ENCODE data around the gene SUFU.

The SUFU gene

GRCh38 chr10:102629661-102630614 lies 126.2 kb downstream of the SUFU start:
- peak overlapping the region; percentile 76 for H4K91ac ChIP-seq (ENCODE audit: low read depth, low read length, poor library complexity)
- DNase-seq (ENCODE audit: low spot score): peak; percentile 73
- peak overlapping the region; percentile 95 for H3K27ac ChIP-seq (replicated peaks; ENCODE audit: low read length)
- peak overlapping the region; percentile 29 for H4K8ac ChIP-seq (ENCODE audit: low read depth, low read length)
- H3K4ac ChIP-seq (ENCODE audit: low read length): peak overlapping the region; percentile 99
- H3K4me1 ChIP-seq (ENCODE audit: control insufficient read depth in 2 of 2, insufficient read depth in 1 of 2, low read depth in 1 of 2, low read length in 2 of 2): peaks cover 65 to 83% of the 10 kb centered on the region in 2 donors
- H2BK5ac ChIP-seq (ENCODE audit: low read length): peak overlapping the region; percentile 99
- peak overlapping the region; percentile 32 for H3K4me2 ChIP-seq (ENCODE audit: insufficient read depth, low read length, poor library complexity, severe bottlenecking)
- H2AK5ac ChIP-seq (ENCODE audit: low read depth, low read length): peak overlapping the region; percentile 100
- peak overlapping the region; percentile 98 for H3K18ac ChIP-seq (ENCODE audit: low read length)
- H2BK120ac ChIP-seq (ENCODE audit: low read depth, low read length): peak overlapping the region; percentile 99
- H3K9me3 ChIP-seq (replicated peaks in 1 of 2; ENCODE audit: control insufficient read depth in 2 of 2, insufficient read depth in 1 of 2, low read depth in 1 of 2, low read length in 2 of 2): no peaks in the 10 kb centered on the region
- no peak overlapping the region for H3K4me3 ChIP-seq (ENCODE audit: low read length in 2 of 2)
- peaks cover 13 to 23% of the 10 kb centered on the region in 2 donors for H3K36me3 ChIP-seq (replicated peaks in 1 of 2; ENCODE audit: control insufficient read depth in 2 of 2, insufficient read depth in 2 of 2, low read length in 2 of 2)
- H2AFZ ChIP-seq (ENCODE audit: low read length): peak overlapping the region; percentile 5
- H3K9ac ChIP-seq (ENCODE audit: low read depth, low read length, poor library complexity): peak overlapping the region; percentile 86
- H2BK15ac ChIP-seq (ENCODE audit: low read length): no peak overlapping the region
- H3K27me3 ChIP-seq (ENCODE audit: control insufficient read depth in 3 of 3, insufficient read depth in 3 of 3, low read depth in 1 of 3, low read length in 3 of 3): no peaks in the 10 kb centered on the region
- no peaks in the 10 kb centered on the region for H3K79me1 ChIP-seq (ENCODE audit: low read depth, low read length)
- H2BK12ac ChIP-seq (ENCODE audit: low read length): peak overlapping the region; percentile 87
- no CpG with 5 or more reads among the region's 22 CpGs for WGBS, 2 donors (ENCODE audit: extremely low coverage in 2 of 2, insufficient read length in 2 of 2, insufficient replicate concordance in 1 of 2)
- H3K23ac ChIP-seq (ENCODE audit: low read depth, low read length, poor library complexity): peak overlapping the region; percentile 56
- H3K14ac ChIP-seq (ENCODE audit: low read length): no peak overlapping the region

GRCh38 chr10:102630663-102631062 lies 126.9 kb downstream of the SUFU start:
- no CpG with 5 or more reads among the region's 6 CpGs for WGBS, 2 donors (ENCODE audit: extremely low coverage in 2 of 2, insufficient read length in 2 of 2, insufficient replicate concordance in 1 of 2)
- no peaks in the 10 kb centered on the region for H3K27me3 ChIP-seq (ENCODE audit: control insufficient read depth in 3 of 3, insufficient read depth in 3 of 3, low read depth in 1 of 3, low read length in 3 of 3)
- no peak overlapping the region for H3K4me2 ChIP-seq (ENCODE audit: insufficient read depth, low read length, poor library complexity, severe bottlenecking)
- no peak overlapping the region for H2AFZ ChIP-seq (ENCODE audit: low read length)
- H3K4ac ChIP-seq (ENCODE audit: low read length): no peak overlapping the region
- no peak overlapping the region for H2BK120ac ChIP-seq (ENCODE audit: low read depth, low read length)
- peak overlapping the region; percentile 77 for H2AK5ac ChIP-seq (ENCODE audit: low read depth, low read length)
- H3K79me1 ChIP-seq (ENCODE audit: low read depth, low read length): no peaks in the 10 kb centered on the region
- peak overlapping the region; percentile 33 for H3K18ac ChIP-seq (ENCODE audit: low read length)
- DNase-seq (ENCODE audit: low spot score): no peak
- H3K4me3 ChIP-seq (ENCODE audit: low read length in 2 of 2): no peak overlapping the region
- no peak overlapping the region for H2BK12ac ChIP-seq (ENCODE audit: low read length)
- H3K23ac ChIP-seq (ENCODE audit: low read depth, low read length, poor library complexity): no peak overlapping the region
- no peak overlapping the region for H4K8ac ChIP-seq (ENCODE audit: low read depth, low read length)
- peak overlapping the region; percentile 95 for H3K27ac ChIP-seq (replicated peaks; ENCODE audit: low read length)
- H2BK15ac ChIP-seq (ENCODE audit: low read length): peak overlapping the region; percentile 34
- no peak overlapping the region for H3K14ac ChIP-seq (ENCODE audit: low read length)
- H3K9me3 ChIP-seq (replicated peaks in 1 of 2; ENCODE audit: control insufficient read depth in 2 of 2, insufficient read depth in 1 of 2, low read depth in 1 of 2, low read length in 2 of 2): no peaks in the 10 kb centered on the region
- H4K91ac ChIP-seq (ENCODE audit: low read depth, low read length, poor library complexity): peak overlapping the region; percentile 2
- H2BK5ac ChIP-seq (ENCODE audit: low read length): peak overlapping the region; percentile 99
- H3K36me3 ChIP-seq (replicated peaks in 1 of 2; ENCODE audit: control insufficient read depth in 2 of 2, insufficient read depth in 2 of 2, low read length in 2 of 2): peaks cover 13 to 23% of the 10 kb centered on the region in 2 donors
- peaks cover 60 to 80% of the 10 kb centered on the region in 2 donors for H3K4me1 ChIP-seq (ENCODE audit: control insufficient read depth in 2 of 2, insufficient read depth in 1 of 2, low read depth in 1 of 2, low read length in 2 of 2)
- no peak overlapping the region for H3K9ac ChIP-seq (ENCODE audit: low read depth, low read length, poor library complexity)

GRCh38 chr10:102631525-102632393 lies 128.0 kb downstream of the SUFU start:
- Histone ChIP-seq H2BK120ac (ENCODE audit: low read depth, low read length) (no peak overlapping the region), H2BK12ac (ENCODE audit: low read length) (no peak overlapping the region), H3K79me1 (ENCODE audit: low read depth, low read length) (no peaks in the 10 kb centered on the region), H3K14ac (ENCODE audit: low read length) (no peak overlapping the region), H2BK15ac (ENCODE audit: low read length) (peak overlapping the region; percentile 34), H3K27ac (replicated peaks; ENCODE audit: low read length) (no peak overlapping the region), H3K27me3 (ENCODE audit: control insufficient read depth in 3 of 3, insufficient read depth in 3 of 3, low read depth in 1 of 3, low read length in 3 of 3) (no peaks in the 10 kb centered on the region), H3K9me3 (replicated peaks in 1 of 2; ENCODE audit: control insufficient read depth in 2 of 2, insufficient read depth in 1 of 2, low read depth in 1 of 2, low read length in 2 of 2) (no peaks in the 10 kb centered on the region), H2AK5ac (ENCODE audit: low read depth, low read length) (no peak overlapping the region), H4K91ac (ENCODE audit: low read depth, low read length, poor library complexity) (no peak overlapping the region), H3K23ac (ENCODE audit: low read depth, low read length, poor library complexity) (no peak overlapping the region), H3K4ac (ENCODE audit: low read length) (no peak overlapping the region), H3K4me2 (ENCODE audit: insufficient read depth, low read length, poor library complexity, severe bottlenecking) (no peak overlapping the region), H4K8ac (ENCODE audit: low read depth, low read length) (no peak overlapping the region), H3K4me1 (ENCODE audit: control insufficient read depth in 2 of 2, insufficient read depth in 1 of 2, low read depth in 1 of 2, low read length in 2 of 2) (peaks cover 49 to 70% of the 10 kb centered on the region in 2 donors), H3K18ac (ENCODE audit: low read length) (peak overlapping the region; percentile 57), H2BK5ac (ENCODE audit: low read length) (no peak overlapping the region), H2AFZ (ENCODE audit: low read length) (no peak overlapping the region), H3K9ac (ENCODE audit: low read depth, low read length, poor library complexity) (no peak overlapping the region), H3K36me3 (replicated peaks in 1 of 2; ENCODE audit: control insufficient read depth in 2 of 2, insufficient read depth in 2 of 2, low read length in 2 of 2) (peaks cover 13 to 23% of the 10 kb centered on the region in 2 donors), H3K4me3 (ENCODE audit: low read length in 2 of 2) (no peak overlapping the region)
- WGBS, 2 donors (ENCODE audit: extremely low coverage in 2 of 2, insufficient read length in 2 of 2, insufficient replicate concordance in 1 of 2): no CpG with 5 or more reads among the region's 10 CpGs
- no peak for DNase-seq (ENCODE audit: low spot score)
